ENCODE measurements around the gene ACSL6.

GRCh38 chr5:132017316-132017715 is 5.9 kb upstream of the ACSL6 start:
- no peak for TF ChIP-seq CTCF (IDR thresholded peaks at IDR 0.05)
- TF ChIP-seq GATA3 (IDR thresholded peaks at IDR 0.05; ENCODE audit: borderline replicate concordance), result no peak
- TF ChIP-seq EHMT2 (IDR thresholded peaks at IDR 0.05; ENCODE audit: low read depth), result no peak
- no peak for TF ChIP-seq FOSL2 (IDR thresholded peaks at IDR 0.05)
- no peak for TF ChIP-seq FOSL2 (CRISPR knock-in tag; IDR thresholded peaks at IDR 0.05)
- no peak for TF ChIP-seq POLR2A (IDR thresholded peaks at IDR 0.05; ENCODE audit: low read length)
